Cerebellar nuclear complex (tissue), 1 donor: ENCODE results near the gene SLC7A9.
"Not testable (repeated sequence)": the region's sequence is repeated elsewhere in the genome, so short reads cannot be mapped to it uniquely, and the experiment has no call there.

Experiments
- DNase-seq, 2 experiments: peaks; one replicate each; lab custom pipeline; 2025; lab: John Stamatoyannopoulos, UW

The SLC7A9 gene

DNA sequence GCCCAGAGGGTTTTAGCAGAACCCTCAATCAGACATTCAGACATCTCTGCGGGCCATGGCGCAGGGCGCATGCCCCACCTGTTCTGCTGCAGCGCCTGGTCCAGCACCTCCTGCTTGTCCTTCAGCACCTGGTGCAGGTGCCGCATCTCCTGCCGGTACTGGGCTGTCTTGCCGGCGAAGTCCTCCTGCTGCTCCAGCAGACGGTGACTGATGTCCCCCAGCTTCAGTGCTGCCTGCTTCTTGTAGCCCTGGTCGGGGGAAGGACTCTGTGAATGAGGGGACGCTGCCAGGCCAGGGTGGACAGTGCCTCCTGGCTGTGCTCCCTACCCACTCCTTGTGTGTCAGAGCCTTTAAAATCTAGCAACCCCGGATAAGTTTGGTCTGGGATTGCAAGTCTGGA, 12.2 kb upstream of the SLC7A9 start:
- no peak for DNase-seq

DNA sequence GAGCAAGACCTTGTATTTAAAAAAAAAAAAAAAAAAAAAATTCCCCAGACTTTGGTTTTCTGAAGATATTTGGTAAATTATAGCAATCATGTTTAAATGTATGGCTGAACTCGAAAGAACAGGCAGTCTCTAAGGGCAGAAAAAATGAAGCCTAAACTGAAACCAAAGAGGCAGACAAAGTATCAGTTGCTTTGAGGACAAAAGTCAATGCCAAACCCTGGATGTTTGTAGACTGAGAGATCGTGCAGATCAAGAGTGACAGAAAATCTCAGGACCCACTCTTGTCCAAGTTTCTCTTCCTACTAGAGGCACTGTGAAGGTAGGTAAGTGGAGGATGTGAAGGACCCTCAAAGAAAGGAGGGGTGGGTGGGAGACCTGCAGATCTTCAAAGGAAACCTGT, 11.1 kb upstream of the SLC7A9 start:
- DNase-seq = no peak

DNA sequence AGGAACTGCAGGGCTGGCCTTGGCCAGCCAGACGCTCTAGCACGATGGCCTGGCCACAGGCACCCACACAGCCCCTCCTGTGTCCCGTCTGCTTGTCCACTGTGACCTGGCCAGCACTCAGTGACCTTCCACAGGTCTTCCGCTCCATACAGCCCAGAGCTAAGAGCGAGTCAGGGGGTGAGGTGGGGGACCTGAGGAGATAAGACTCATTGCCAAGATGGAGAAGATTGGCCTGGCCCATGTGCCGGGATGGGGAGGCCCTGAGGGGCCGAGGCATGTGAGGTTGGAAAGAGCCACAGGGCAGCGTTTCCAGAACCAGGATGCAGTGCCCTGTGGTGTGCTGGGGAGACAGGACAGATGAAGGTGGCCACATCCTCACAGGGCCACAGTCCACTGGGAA, 10.2 kb upstream of the SLC7A9 start:
- DNase-seq = no peak

DNA sequence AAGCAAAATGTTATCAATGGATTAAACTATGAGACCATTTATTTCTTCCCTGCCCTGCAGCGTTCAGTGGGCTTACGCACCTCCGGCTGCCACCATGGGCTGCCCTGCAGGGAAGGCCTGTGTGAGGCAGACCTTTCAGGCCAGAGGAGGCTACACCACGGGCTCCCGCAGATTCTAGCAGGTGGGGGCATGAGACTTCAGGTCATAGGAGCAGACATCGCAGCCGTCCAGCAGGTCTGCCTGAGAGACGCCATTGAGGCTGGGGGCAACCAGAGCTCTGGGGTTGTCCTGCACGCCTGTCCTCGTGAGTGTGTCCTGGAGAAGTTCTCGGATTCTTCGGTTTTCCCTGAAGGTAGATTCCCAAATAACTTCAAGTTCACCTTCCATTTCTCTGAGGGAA, 9.4 kb upstream of the SLC7A9 start:
- DNase-seq = no peak

DNA sequence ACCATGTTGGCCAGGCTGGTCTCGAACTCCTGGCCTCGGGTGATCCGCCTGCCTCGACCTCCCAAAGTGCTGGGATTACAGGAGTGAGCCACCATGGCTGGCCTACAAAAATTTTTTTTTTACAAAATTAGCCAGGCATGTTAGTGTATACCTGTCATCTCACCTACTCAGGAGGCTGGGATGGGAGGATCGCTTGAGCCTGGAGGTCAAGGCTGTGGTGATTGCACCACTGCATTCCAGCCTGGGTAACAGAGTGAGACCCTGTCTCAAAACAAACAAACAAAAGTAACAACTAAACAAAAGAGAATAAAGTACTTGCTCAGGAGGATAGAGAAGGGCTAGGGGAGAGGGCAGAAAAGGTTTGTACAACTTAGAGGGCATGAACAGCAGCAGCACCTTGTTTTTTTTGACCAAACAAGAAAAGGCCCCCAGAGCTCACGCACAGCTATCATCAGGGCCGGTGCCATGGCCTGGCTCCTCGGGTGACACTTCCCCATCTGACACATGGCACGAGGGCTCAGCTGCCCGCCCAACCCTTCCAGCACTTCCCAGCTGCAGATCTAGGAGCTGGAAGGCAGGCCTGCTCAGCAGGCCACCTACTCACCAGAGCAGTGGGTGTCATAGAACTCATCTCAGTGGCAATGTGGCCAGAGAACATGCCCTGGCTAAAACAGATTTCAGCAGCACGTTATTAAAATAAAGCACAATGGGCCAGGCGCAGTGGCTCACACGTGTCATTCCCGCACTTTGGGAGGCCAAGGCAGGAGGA, 8.6 kb upstream of the SLC7A9 start:
- no peak for DNase-seq

DNA sequence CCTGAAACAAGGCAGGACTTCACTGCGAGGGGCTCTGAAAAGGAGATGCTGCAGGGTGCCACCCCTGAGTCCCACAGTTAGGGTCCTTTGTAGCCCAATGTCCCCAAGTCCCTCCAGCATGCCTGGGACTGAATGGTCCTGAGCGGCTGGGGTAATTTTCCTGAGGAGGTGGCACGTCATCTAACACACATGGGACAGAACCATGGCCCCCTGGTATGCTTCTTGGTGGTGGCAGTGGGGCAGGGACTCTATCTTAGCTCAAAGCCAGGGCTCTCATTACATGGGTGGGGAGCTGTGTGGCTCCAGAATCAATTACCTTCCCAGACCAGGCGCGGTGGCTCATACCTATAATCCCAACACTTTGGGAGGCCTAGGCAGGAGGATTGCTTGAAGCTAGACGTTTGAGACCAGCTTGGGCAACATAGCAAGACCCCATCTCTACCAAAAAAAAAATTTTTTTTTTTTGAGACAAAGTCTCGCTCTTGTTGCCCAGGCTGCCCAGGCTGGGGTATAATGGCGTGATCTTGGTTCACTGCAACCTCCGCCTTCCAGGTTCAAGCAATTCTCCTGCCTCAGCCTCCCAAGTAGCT, 7.9 kb upstream of the SLC7A9 start:
- DNase-seq = no peak

DNA sequence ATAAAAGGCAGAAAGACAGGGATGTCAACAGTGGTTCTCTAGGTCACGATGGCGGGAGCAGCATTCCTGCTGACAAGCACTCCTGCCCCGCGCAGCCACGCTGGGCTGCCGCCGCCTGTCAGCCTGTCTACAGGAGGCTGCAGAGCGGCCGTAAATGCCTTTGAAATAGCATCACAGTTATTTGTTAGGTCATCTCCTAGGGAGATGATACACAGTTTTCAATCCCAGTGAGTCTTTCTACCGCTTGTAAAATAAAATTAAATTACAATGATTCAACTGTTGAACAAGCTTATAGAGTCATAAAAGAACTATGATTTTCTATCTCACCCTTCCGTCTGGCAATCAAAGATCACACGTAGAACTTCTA, 7.3 kb upstream of the SLC7A9 start:
- DNase-seq = no peak

DNA sequence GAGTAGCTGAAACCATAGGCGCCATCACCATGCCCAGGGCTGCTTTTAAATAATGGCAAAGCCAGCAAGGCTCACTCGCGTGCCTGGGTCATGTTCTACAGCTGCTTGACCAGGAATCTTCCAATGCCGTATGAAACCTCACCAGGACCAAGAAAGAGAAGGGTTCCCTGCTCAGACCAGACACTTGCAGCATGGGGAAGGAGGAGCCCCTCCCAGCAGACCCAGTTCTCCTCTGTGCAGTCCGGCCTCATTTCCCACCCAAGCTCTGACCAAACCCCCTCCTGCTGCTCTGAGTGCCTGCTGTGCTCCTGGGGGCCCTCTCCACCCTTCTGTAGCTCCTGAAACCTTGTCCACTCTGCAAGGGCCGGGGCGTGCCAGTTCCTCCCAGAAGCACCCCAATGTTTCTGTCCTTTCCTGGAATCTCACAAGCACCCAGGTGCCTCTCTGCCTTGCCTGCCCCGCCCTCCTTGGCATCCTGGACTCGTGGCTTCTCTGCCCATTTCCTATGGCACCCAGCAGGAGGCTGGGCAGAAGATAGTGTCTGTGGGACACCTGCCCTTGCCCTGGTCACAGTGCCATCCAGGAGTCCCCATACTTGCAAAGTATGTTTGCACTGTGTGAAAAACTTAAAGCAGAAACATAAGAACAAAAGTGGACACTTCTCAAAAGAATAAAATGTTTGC, 6.8 kb upstream of the SLC7A9 start:
- no peak for DNase-seq

DNA sequence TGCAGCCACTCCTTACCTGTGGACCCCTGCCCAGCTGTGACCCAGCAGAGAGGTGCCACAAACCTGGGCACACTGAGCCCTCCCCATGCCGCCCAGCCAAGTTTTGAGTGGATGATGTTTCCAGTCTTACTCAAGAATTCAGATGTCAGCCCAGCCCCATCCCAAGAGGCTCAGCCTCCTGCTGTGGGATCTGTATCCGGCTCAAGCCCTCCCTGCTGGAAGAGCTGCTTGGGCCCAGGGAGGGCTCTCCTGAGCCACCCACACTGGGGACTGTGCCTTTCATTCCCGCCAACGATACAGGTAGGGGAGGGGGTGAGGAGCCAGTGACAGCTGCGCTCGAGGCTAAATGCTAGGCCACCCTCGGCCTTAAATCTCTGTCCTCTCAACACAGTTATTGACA, 5.9 kb upstream of the SLC7A9 start:
- no peak for DNase-seq

DNA sequence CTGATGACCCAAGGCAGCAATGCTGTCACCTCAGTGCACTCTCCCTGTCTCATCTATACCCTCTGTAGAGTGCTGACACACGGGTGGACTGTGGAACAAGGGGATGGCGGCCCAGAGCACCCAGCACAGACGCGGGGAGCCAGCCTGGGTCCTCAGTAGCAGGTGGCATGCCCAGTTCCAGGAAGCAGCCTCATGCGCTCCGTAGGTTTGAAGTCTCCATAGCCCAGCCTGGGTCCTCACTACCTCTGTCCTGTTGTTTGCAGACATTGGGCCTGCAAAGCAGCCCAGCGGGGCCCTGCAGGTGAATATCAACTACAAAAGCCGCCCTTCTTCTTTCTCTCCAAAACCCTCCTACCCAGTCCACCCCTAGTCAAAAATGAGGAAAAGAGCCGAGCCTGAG, 5.0 kb upstream of the SLC7A9 start:
- no peak for DNase-seq

DNA sequence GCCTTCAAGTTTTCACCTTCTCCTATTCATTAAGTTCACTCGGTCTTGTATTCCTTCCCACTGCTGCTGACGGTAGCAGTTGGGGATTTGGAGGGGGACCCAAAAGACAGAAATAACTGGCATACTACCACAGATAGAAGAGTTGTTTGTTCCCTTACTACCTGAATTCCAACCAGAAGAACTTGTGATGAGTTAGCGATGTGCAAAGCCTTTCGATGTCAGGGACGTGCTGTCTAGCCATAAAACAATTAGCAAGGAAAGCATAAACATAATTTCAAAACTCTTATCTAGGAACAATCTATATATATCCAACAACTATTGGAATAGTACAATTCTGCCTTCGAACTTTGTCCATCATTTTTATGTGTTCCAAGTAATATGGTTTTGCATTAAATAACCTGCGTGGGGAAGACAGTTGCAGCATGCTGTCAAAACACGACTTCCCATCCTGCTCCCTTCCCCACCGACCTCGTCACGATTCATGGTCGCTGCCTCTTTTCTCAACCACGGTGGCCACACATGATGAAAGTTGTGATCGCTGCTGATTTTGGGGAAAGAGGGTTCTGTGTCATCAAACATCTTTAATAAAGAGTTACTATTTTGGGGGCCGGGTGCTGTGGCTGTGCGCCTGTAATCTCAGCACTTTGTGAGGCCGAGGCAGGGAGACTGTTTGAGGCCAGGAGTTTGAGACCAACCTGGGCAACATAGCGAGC, 3.8 kb upstream of the SLC7A9 start:
- no peak for DNase-seq

DNA sequence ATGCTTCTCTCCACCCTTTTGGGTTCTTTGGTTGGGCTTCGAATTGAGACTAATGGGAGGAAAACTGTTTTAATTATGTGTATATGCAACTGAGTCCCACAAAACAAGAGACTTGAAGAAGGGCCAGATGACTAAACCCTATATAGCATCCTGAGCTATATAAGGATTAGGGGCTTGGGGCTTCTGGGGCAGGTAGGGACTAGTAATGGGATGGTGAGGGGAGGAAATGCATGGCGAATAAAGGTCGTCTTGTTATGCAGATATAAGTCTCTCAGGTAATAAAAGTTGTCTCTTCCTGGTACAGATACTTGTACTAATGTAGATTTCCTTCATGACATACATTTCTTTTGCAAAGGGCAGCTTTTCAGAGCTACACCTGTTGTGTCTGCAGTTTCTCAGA, 2.8 kb upstream of the SLC7A9 start:
- no peak for DNase-seq

DNA sequence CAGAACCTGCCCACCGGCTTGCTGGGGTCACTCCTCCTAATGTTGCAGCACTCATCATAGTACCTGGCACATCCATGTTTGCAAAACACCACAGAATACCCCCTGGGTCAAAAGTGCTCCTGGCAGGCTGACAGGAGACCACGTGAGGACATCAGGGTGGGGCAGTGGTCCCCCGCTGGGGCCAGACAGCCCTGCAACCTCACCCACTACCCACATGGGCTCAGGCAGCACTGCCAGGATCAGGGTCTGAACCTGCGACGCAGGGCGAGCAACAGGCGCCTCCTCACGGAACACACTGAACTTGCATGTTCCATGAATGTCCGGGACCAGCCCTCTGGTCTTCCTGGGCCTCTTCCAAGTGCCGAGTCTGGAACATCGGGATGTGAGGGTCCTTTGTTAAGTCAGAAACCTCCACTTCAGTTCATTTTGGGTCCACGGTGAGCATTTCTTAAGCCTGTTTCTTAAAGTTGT, 1.4 kb upstream of the SLC7A9 start:
- no peak for DNase-seq

DNA sequence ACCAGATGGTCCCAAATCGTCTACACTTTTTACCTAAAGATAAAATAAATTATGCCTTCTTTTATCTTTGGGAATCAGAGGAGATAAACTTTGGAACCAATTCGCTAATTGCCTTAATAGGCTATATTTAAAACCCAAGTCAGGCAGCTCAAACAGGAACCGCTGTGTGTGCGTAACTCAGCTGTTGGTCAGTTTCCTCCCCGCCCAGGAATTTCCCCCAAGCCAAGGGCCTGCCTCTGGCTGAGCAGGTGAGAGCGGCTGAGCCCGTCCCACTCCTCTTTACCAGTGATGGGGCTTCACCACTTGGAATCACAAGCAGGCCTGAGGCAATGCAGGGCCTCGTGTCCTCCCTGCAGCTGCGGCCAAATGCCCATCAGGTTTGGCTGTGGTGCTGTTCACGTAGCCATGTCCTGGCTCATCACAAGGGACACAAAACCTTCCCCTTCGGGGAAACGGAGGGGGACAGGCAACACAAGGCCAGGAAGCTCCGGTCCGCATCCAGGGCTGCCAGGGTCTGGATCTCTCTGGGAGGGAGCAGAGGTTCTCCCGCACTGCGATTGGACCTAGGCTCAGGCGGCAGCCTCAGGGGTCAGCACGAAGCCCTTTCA, 503 bp upstream of the SLC7A9 start:
- DNase-seq = no peak

DNA sequence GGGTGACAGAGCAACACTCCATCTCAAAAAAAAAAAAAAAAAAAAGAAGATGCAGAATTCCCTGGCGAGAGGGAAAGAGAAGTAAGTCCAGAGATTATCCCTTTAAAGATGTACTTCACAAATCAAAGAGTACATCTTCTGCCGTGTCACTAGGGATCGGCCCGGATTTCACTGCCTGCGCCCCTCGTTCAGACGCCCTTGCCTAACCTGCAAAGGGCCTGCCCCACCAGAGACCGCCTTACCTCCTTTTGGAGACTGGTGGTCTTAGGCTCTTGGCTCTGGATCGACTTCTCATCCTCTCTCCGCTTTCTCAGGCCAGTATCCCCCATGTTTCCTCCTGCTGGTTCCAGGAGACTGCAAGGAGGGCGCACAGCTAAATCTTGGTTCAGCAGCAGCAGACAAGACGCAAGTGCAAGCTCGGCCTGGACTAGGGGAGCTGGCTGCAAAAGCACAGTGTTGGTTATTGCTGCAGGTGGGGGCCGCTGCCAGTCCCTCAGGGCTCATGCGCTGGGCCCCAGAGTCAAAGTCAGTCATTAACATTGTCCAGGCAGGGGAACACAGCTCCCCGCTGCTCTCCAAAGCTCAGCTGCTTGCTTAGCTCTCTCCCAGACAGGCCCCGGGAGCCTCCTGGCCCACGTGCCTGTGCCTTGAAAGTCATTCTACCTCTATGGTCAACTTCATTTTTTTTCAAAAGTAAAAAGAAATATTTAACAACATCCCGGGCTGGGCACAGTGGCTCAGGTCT, 1.2 kb downstream of the SLC7A9 start:
- DNase-seq = no peak

DNA sequence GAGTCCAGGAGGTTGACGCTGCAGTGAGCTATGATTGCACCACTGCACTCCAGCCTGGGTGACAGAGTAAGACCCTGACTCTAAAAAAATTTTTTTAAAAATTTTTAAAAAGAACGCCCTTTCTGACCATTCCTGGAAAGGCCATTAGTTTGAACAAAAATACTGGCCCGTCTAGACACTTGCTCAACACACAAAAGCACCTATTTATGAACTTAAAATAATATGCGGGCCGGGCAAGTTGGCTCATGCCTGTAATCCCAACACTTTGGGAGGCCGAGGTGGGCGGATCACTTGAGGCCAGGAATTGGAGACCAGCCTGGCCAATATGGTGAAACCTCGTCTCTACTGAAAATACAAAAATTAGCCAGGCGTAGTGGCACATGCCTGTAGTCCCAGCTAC, 2.1 kb downstream of the SLC7A9 start:
- DNase-seq = not testable (repeated sequence)

DNA sequence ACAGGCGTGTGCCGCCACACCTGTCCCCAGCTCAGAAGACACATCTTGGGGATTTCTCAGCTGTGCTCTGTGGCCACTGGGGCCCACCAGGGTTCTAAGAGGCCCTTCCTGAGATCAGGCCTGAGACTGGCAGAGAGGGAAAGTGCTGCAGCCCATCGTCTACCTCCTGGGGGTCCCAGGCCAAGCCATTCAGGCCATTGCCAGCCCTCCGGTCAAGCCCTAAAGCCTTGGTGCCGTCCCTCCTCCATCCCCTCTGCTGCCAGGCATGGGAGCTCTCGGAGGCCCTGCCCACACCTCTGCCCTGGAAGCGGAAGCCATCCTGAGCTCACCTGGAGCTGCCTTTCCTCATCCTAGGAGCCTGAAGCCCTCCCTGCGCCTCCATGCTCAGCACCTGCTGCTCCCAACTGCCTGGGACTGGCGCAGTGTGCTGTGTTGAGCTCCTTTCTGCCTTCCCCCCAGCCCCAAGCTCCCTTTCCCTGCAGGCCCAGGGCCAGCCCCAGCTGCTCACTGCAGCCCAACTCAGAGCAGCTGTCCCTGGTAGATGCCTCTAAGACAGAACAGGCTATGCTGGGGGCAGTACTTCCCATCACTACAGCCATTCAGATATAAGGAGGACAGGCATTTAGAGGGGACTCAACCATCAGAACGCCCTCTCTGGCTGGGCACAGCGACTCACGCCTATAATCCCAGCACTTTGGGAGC, 2.9 kb downstream of the SLC7A9 start:
- DNase-seq = no peak

DNA sequence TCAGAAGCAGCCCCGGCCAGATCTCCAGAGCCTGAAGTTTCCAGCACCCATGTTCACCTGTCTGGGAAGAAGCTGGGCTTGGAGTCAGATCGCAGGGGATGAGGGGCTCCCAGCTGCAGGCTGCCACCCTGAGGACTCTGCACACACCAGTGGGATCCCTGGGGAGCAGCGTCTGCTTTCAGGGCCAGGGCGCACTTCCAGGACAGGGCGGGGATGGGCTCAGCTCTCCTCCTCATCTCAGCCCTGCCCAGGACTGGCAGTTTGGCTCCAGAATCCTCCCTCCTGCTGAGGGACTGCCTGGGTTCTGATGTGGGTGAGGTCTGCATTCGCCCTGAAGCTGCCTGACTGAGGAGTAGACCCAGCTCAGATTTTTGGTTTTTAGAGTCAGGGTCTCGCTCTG, 3.5 kb downstream of the SLC7A9 start:
- no peak for DNase-seq

DNA sequence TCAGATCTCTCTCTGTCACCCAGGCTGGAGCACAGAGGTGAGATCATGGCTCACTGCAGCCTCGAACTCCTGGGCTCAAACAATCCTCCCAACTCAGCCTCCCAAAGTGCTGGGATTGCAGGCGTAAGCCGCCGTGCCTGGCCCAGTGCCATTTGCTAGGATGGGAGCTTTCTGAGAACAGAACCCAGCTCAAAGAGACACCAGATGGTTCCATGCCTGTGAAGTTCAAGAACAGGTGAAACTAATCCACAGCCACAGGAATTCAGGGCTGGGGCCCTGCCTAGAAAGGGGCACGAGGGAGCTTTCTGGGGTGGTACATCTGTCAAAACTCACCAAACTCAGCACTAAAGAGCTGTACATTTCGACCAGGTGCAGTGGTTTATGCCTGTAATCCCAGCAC, 4.2 kb downstream of the SLC7A9 start:
- DNase-seq = no peak

DNA sequence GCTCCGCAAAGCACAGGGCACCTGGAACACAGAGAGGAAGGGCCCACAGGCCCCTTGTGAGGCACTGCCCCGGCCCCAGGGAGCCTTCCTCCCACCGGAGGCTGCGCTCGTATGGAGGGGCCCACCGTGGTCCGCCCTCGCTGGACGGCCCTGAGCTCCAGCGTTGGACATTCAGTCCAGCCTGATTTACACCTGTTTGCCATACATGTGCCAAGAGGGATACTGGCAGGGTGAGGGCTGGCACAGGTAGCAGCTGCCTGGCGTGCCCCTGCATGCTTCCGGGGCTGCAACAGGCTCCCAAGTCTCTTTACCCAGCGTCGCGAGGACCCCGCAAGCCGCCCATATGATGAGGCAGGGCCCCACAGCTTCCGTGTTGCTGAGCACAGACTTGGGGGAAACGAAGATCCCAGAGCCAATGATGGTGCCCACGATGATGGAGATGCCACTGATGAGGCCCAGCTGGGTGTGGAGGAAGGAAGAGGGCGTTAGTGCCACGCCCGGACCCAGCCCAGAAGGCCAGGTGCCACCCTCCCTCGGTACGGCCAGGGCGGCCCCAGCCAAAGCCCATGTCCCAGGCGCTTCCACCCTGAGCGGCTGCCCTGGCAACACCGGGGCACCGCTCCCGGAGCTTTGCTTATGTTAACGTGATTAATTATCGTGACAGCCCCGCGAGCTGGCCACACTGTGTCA, 5.1 kb downstream of the SLC7A9 start:
- no peak for DNase-seq
